GM21723 (cell line): ENCODE measurements around the gene REM2.
"Not testable (repeated sequence)": the region's sequence is repeated elsewhere in the genome, so short reads cannot be mapped to it uniquely, and the experiment has no call there.

Experiments used
- ATAC-seq: cut with Tn5 transposase; IDR thresholded peaks from one replicate; pipeline ENCODE4 v1.9.1; 2021; ENCODE audit warnings: mild to moderate bottlenecking, moderate library complexity; ENCODE audit not compliant: unreplicated experiment

REM2 gene

GRCh38 chr14:22847661-22848341, 35.2 kb upstream of the REM2 start:
- no peak for ATAC-seq

DNA sequence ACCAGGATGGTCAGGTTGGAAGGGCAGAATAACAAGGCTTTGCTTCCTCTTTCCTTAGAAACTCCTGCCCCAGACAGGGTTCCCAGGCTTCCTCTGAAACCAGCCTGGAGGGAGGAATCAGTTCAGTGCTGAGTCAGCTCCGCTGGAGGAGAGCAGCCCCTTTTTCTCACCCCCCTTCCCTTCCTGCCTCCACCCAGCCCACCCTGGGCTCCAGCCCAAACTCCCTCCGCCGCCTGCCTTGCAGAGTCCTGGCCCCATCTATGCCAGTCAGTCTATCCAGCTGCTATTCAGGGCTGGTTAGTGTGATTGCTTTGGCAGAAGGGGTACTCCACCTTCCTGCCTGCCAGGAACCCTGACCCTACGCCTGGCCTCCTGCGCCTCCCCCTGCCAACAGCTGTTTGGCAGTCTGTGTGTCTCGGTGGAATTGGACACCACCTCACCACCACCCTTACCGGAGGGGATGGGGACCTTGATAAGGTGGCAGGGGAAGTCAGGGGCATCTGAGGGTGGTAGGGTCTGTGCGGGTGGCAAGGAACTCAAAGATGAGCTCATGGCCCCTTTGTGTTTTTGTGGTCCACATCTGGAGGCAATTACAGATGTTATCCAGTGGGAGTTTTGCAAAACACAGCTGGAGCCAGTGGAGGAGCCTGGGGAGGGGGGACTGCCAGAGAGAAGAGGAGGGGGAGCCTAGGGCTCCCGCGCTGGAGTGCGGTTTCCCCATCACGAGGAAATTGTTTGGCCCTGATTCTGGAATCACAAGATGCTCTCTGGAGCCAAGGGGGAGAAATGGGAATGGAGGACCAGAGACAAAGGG, 34.5 kb upstream of the REM2 start:
- ATAC-seq = no peak

DNA sequence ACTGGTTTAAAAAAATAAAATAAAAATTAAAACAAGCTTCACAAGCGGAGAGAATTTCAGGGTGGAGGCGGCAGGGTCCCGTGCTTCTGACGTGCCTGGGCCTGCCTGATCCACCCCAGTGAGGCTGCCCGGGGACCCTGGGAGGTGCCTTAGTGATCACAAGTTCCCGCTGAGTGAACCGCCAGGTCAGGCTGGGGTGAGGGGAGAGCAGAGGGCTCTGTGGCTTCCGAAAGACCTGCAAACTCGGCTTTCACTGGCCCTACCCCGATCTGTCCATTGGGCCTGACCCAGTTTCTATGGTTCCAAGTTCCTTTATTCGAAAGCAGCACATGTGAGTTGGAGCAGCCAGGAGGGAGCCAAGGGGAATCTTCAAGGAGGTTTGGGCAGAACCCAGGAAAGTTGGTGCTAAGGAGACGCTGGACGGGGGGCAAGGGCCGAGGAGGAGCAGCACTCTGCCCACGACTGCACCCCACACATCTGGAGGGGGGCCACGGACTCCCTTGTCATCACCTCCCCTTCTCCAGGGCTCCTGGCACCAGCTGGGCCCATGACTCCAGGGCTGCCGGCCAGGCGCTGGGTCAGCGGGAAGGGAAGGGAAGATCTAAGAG, 33.7 kb upstream of the REM2 start:
- ATAC-seq = no peak

DNA sequence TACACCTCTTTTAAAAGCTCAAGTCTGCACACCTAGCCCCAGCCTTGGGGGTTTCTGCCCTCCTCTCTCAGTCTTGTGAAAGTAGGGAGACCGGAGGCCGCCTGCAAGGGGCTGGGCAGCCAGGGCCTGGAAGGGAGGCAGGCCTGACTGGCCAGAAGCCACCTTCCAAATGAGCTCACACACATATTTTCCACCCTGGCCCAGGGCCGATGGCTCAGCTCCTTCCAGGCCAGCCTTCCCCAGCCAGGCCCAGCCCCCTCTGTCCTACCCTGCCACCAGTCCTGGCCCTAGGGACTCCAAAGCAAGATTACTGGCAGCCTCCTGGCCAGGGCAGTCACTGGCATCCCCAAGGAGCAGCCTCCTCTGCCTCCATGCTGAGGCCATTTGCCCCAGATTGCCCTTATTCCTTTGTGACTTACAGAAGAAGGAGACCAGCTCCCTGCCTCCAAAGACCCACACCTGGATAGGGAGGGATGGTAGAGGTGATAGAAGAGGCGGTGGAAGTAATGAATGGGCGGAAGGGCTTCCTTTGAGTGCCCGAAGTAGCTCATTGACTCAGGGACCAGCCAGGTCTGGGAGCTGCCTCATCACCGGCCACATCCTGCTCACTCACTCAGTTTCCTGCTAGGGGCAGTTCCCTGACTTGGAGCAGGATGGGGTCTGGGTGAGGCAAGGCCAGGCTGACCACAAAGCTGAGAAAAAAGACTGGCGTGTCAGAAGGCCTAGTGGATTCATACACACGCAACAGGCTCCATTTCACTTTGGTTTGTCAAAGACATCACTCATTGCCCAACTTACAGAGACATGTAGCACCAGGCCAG, 31.9 kb upstream of the REM2 start:
- no peak for ATAC-seq

- not testable (repeated sequence) for ATAC-seq
Measured at GRCh38 chr14:22852178-22852577, 30.8 kb upstream of the REM2 start.

DNA sequence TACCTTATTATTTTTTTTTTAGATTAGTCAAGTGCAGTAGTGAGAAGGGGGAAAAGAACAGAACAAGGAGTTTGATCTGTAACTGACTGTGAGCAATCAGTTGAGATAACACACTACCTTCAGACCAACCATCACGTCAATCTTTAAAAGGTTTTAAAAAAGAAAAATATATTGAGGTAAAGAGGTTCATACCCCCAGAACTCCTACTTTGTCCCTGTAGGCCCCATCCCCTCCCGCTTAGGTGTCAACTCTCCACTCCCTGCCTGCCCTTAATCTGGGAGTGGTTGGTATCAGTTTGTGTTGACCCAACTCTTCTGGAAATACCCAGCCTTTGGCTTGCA, 30.5 kb upstream of the REM2 start:
- no peak for ATAC-seq

DNA sequence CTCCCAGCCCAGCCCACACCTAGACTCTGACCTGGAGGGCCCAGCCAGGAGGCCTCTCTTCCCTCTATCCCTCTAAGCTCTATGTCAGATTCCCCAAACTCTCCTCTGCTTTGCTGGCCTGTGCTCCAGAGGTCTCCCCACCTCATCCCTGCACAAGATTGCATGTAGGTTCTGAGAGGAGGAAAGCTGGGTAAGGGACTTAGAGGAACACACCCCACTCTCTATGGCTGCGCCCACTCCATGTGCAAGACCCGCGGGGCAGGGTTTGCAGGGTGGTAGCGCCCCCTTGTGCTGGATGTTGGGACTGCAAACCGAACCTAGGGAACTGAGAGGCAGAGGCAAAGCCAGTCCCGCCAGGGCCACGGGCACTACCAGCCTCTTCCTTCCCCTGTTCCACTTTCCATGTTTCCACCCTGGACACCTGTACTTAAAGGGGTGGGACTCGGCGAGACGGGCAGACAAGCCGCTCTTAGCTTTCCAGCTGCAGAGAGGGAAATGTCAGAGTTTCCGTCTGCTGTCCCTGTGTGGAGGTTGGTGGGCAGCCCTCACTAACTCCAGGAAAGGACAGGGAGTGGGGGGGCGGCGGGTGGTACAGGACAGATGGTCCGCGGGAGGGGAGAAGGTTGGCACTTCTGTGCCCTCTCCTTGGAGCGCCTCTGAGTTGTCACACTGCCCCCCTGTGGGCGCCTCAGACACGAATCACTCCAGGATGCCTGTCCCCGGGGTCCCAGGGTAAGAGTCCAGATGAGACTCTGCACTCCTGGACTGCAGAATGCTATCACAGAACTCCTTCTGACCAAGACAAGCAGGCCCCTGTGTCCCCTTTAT, 29.9 kb upstream of the REM2 start:
- ATAC-seq = peak; percentile 83

DNA sequence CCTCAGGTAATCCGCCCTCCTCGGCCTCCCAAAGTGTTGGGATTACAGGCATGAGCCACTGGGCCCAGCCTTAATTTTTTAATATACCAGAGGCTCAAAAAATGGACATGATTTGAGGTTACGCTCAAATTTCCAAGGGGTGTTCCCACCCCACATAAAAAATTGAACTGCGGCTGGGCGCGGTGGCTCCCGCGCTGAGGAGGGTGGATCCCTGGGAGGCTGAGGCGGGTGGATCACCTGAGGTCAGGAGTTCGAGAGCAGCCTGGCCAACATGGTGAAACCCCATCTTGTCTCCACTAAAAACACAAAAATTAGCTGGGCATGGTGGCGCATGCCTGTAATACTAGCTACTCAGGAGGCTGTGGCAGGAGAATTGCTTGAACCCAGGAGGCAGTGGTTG, 28.7 kb upstream of the REM2 start:
- ATAC-seq = not testable (repeated sequence)

DNA sequence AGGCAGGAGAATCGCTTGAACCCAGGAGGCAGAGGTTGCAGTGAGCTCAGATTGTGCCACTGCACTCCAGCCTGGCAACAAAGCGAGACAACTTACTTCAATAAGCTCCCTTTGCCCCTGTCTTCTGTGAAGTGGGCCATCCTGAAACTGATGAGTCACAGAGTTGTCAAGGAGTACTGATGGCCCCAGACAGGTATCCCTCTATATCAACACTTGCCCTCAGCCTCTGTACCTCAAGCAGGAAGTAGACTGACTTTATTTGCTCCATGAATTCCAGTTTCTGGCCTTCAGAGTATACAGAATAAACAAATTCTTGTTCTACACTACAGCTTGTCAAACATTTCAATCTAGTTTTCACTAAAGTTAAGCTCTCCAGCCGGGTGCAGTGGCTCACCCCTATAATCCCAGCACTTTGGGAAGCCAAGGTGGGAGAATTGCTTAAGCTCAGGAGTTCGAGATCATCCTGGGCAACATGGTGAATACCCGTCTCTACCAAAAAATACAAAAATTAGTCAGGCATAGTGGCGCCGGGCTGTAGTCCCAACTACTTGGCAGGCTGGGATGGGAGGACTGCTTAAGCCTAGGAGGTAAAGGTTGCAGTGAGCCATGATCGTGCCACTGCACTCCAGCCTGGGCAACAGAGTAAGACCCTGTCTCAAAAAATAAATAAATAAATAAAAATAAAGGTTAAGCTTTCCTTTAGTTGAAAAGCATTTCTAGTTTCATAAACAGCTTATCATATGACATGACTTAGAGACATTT, 27.9 kb upstream of the REM2 start:
- ATAC-seq = no peak

DNA sequence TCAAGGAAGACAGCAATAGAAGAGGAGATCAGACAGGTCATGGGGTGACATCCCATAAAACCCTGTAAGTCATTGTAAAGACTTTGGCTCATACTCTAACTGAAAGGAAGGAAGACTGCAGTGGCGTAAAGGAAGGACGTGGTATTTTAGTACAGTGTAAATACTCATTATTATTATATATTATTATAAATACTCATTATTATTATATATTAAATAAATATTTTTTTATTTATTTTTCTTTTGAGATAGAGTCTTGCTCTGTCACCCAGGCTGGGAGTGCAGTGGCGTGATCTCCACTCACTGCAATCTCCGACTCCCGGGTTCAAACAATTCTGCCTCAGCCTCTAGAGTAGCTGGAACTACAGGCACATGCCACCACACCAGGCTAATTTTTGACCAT, 26.6 kb upstream of the REM2 start:
- no peak for ATAC-seq

GRCh38 chr14:22860377-22860776, 22.6 kb upstream of the REM2 start:
- not testable (repeated sequence) for ATAC-seq

- no peak for ATAC-seq
Measured at GRCh38 chr14:22861651-22862050, 21.4 kb upstream of the REM2 start.

DNA sequence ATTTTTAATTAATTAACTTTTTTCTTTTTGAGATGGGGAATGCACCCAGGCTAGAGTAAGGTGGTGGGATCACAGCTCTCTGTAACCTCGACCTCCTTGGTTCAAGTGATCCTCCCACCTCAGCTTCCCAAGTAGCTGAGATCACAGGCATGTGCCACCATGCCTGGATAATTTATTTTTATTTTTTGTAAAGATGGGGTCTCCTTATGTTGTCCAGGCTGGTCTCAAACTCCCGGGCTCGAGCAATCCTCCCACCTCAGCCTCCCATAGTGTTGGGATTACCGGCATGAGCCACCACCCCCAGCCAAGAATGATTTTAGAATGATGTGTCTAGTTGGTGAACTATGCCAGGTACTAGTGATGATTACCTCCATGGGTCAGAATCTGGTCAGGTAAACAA, 18.0 kb upstream of the REM2 start:
- no peak for ATAC-seq

DNA sequence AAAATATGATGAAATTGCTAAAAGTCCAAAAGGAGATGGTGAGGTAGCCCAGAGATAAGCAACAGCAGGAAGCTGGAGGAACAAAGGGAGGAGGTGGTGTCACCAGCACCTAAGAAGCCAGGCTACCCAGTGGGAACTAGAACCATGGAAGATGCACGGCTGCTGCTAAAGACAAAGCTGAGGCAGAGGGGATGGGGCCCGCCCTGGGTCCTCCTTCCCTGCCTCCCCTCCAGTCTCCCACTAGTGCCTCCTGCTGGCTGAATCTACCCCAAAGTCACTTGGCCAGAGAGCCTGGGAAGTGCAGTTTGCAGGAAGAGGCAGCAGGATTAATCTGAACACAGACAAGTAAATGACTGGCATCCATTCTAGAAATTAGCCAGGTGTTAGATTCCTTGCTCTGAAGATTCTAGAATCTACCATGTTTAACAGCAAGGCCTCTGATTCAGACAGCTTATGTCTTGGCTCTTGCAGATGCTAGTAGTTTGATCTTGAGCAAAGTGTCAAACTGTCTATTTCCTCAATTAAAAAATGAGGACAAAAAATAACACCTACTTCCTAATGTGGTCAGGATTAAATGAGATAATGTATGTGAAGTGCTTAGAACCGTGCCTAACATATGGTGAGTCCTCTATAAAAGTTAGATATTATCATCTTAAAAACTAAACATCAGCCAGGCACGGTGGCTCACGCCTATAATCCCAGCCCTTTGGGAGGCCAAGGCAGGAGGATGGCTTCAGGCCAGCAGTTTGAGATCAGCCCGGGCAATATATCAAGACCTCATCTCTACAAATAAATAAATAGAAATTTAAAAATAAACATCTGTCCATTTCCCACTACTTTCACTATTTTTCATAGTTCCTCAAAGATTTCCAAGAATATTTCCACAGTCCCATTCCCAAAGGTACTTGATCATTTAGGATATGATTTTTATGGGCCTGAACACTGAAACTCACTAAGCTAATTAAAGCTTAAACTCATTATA, 17.3 kb upstream of the REM2 start:
- no peak for ATAC-seq

DNA sequence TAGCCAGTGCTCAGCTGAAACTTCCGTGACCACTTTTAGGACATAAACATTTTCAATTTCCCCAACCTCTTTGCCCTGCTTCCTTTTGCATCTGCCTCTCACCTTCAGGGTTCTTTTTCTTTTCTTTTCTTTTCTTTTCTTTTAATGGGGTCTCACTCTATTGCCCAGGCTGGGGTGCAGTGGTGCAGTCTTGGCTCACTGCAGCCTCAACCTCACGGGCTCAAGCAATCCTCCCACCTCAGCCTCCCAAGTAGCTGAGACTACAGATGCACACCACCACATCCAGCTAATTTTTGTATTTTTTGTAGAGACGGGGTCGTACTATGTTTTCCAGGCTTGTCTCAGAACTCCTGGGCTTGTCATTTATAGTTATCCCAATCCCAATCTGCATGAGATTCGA, 16.1 kb upstream of the REM2 start:
- no peak for ATAC-seq

DNA sequence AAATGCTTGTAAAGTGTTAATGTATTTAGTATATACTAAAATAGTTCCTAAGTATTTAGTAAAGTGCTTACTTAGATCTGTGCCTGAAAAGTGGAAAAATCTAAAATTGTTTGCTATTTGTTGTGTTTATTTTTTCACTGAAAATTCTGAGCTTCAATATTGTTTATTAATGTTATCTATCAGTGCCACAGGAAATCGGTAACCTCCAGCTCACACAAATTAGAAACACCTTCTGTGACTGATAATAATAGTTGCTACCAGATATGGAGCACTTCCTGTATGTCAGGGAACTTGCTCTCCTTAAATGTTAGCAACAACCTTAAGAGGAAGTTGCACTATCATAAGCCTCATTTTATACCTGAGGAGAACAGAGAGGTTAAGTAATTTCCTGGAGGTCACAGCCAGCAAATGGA, 12.2 kb upstream of the REM2 start:
- ATAC-seq = peak; percentile 55

DNA sequence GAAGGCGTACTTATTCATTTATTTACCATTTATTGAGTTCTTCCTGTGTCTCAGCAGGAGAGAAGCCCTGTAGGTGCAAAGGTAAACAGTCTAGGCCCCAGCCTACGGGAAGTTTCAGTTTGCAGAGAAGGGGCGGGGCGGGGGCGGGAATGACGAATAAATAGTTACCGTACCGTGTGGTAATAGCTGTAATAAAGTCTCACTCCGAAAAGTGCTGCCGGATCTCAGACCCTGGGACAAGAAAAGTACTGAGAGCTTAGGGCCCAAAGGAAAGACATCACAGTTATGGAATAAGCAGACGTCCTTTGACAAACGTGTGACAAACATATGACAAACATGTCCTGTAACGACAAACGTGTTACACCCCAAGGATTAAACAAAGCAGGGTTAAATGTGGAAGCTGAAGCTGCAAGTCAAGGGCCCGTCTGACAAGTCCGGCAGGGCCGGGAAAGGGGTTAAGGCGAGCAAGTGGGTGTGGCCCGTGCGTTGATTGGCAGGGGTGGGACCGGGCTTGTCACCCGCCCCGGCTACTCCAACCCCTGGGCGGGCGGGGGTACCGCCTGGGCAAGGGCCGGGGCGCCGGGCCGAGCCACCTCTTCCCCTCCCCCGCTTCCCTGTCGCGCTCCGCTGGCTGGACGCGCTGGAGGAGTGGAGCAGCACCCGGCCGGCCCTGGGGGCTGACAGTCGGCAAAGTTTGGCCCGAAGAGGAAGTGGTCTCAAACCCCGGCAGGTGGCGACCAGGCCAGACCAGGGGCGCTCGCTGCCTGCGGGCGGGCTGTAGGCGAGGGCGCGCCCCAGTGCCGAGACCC, 11.6 kb upstream of the REM2 start, which contains the start of gene LRP10:
TSS of gene LRP10 (plus strand) at position 517 of the 809 bp plus-strand sequence. CDS start 564 bp downstream, outside the sequence.
- peak; percentile 76 for ATAC-seq
